Neuronal stem cell (in vitro differentiated cells): ENCODE data around the gene JAG2.
A peak's percentile ranks its signal among the peaks of the same experiment; 100 is the strongest.

Experiments
- DNase-seq: peaks from one replicate; pipeline ENCODE4 v3.0.0-alpha.2; 2013; ENCODE audit warnings: low spot score
- H2AFZ ChIP-seq: one replicate; pipeline ENCODE4 v1.6.1; 2013; ENCODE audit warnings: mild to moderate bottlenecking, low read length, inconsistent platforms
- H2AK5ac ChIP-seq: 2 replicates; pipeline ENCODE4 v1.6.1; 2013; ENCODE audit warnings: low read depth, mild to moderate bottlenecking, inconsistent platforms, low read length, moderate library complexity, mixed read lengths
- H2BK120ac ChIP-seq: 2 replicates; pipeline ENCODE4 v1.6.1; 2013; ENCODE audit warnings: low read depth, mild to moderate bottlenecking, inconsistent platforms, low read length, moderate library complexity, mixed read lengths
- H2BK12ac ChIP-seq: one replicate; pipeline ENCODE4 v1.6.1; 2013; ENCODE audit warnings: low read length, inconsistent platforms
- H2BK15ac ChIP-seq: 2 replicates; pipeline ENCODE4 v1.6.1; 2013; ENCODE audit warnings: mild to moderate bottlenecking, low read length, inconsistent platforms, mixed read lengths
- H2BK5ac ChIP-seq: one replicate; pipeline ENCODE4 v1.6.1; 2013; ENCODE audit warnings: inconsistent platforms, mild to moderate bottlenecking, low read length, moderate library complexity
- H3K14ac ChIP-seq: one replicate; pipeline ENCODE4 v1.6.1; 2013; ENCODE audit warnings: low read length, inconsistent platforms
- H3K18ac ChIP-seq: 2 replicates; pipeline ENCODE4 v1.6.1; 2013; ENCODE audit warnings: low read length, inconsistent platforms
- H3K23ac ChIP-seq: 2 replicates; pipeline ENCODE4 v1.6.1; 2013; ENCODE audit warnings: low read depth, mild to moderate bottlenecking, mixed read lengths, low read length, inconsistent platforms; ENCODE audit not compliant: poor library complexity
- H3K27ac ChIP-seq: replicated peaks from 3 replicates; pipeline ENCODE4 v1.5.1; 2013; ENCODE audit warnings: low read length, inconsistent platforms
- H3K27me3 ChIP-seq, 3 experiments: 2 replicates each; pipeline ENCODE4 v1.6.1; 2013; ENCODE audit warnings: low read length in 3 of 3, mild to moderate bottlenecking in 2 of 3, inconsistent platforms in 1 of 3, low read depth in 1 of 3, mixed read lengths in 1 of 3, moderate library complexity in 1 of 3; ENCODE audit not compliant: control insufficient read depth in 3 of 3, insufficient read depth in 3 of 3
- H3K36me3 ChIP-seq, 2 donors: replicated peaks in 1 of 2; 2 replicates each; pipeline ENCODE4 v1.6.1; 2013; ENCODE audit warnings: low read length in 2 of 2; ENCODE audit not compliant: control insufficient read depth in 2 of 2, insufficient read depth in 2 of 2
- H3K4ac ChIP-seq: 2 replicates; pipeline ENCODE4 v1.6.1; 2013; ENCODE audit warnings: inconsistent platforms, mild to moderate bottlenecking, low read length, moderate library complexity
- H3K4me1 ChIP-seq, 2 donors: 1 replicate in 1 of 2; 2 replicates in 1 of 2; pipeline ENCODE4 v1.6.1; 2013; ENCODE audit warnings: low read length in 2 of 2, low read depth in 1 of 2; ENCODE audit not compliant: control insufficient read depth in 2 of 2, insufficient read depth in 1 of 2
- H3K4me2 ChIP-seq: one replicate; pipeline ENCODE4 v1.6.1; 2013; ENCODE audit warnings: mild to moderate bottlenecking, low read length, inconsistent platforms; ENCODE audit not compliant: insufficient read depth, poor library complexity, severe bottlenecking
- H3K4me3 ChIP-seq, 2 donors: 2 replicates each; pipeline ENCODE4 v1.5.1; 2013; ENCODE audit warnings: low read length in 2 of 2, mild to moderate bottlenecking in 2 of 2, inconsistent platforms in 1 of 2, moderate library complexity in 1 of 2
- H3K79me1 ChIP-seq: one replicate; pipeline ENCODE4 v1.6.1; 2013; ENCODE audit warnings: low read depth, mild to moderate bottlenecking, inconsistent platforms, low read length, moderate library complexity
- H3K9ac ChIP-seq: one replicate; pipeline ENCODE4 v1.6.1; 2013; ENCODE audit warnings: mild to moderate bottlenecking, low read depth, low read length, inconsistent platforms; ENCODE audit not compliant: poor library complexity
- H3K9me3 ChIP-seq, 2 donors: replicated peaks in 1 of 2; 2 replicates each; pipeline versions ENCODE3 to v1.6.1; 2013; ENCODE audit warnings: low read length in 2 of 2, mild to moderate bottlenecking in 2 of 2, inconsistent platforms in 1 of 2, low read depth in 1 of 2, mixed read lengths in 1 of 2, moderate library complexity in 1 of 2; ENCODE audit not compliant: control insufficient read depth in 2 of 2, insufficient read depth in 1 of 2
- H4K8ac ChIP-seq: one replicate; pipeline ENCODE4 v1.6.1; 2013; ENCODE audit warnings: low read depth, mild to moderate bottlenecking, inconsistent platforms, low read length, moderate library complexity
- H4K91ac ChIP-seq: one replicate; pipeline ENCODE4 v1.6.1; 2013; ENCODE audit warnings: low read length, low read depth, mild to moderate bottlenecking, inconsistent platforms; ENCODE audit not compliant: poor library complexity
- WGBS, 2 donors: extraction: QIAGEN DNeasy Blood & Tissue Kit; methylation state at CpG; one replicate each; pipeline ENCODE4 v1.1.7; 2013; ENCODE audit warnings: missing lambda C conversion rate in 2 of 2, mixed read lengths in 1 of 2; ENCODE audit not compliant: insufficient read length in 2 of 2, insufficient replicate concordance in 1 of 2; ENCODE audit errors: extremely low coverage in 2 of 2; 5-methylcytosine and 5-hydroxymethylcytosine counted together

Gene JAG2

DNA sequence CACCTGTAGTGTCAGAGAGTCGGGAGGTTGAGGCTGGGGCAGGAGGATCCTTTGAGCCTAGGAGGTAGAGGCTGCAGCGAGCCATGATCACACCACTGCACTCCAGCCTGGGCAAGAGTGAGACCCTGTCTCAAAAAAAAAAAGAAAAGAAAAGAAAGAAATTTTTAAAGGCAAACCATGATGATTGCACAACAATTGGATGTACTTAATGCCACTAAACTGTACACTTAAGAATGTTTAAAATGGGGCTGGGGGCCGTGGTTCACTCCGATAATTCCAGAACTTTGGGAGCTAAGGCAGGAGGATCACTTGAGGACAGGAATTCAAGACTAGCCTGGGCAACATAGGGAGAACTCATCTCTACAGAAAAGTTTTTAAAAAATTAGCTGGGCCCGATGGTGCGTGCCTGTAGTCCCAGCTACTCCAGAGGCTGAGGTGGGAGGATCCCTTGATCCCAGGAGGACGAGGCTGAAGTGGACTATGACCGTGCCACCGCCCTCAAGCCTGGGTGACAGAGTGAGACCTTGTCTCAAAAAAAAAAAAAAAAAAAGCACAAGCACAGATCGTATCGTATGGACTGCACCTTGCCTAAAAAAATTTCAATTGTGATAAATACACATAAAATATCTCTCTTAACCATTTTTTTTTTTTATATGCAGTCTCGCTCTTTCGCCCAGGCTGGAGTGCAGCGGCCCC is 32.7 kb downstream of the JAG2 start:
- Histone ChIP-seq H3K79me1 (no peaks in the 10 kb centered on the region), H2BK15ac (no peak overlapping the region), H3K36me3 (no peaks in the 10 kb centered on the region), H3K18ac (no peak overlapping the region), H3K4ac (no peak overlapping the region), H3K9me3 (peaks cover 14 to 26% of the 10 kb centered on the region in 2 donors), H3K14ac (no peak overlapping the region), H3K4me1 (no peaks in the 10 kb centered on the region), H2BK12ac (no peak overlapping the region), H3K4me3 (no peak overlapping the region), H3K4me2 (no peak overlapping the region), H2AFZ (no peak overlapping the region), H2BK120ac (no peak overlapping the region), H3K27me3 (no peaks in the 10 kb centered on the region), H2AK5ac (no peak overlapping the region), H4K91ac (no peak overlapping the region), H3K23ac (no peak overlapping the region), H3K27ac (no peak overlapping the region), H4K8ac (peak overlapping the region; percentile 82), H3K9ac (no peak overlapping the region), H2BK5ac (no peak overlapping the region)
- no CpG with 5 or more reads among the region's 14 CpGs for WGBS, 2 donors
- DNase-seq: no peak

DNA sequence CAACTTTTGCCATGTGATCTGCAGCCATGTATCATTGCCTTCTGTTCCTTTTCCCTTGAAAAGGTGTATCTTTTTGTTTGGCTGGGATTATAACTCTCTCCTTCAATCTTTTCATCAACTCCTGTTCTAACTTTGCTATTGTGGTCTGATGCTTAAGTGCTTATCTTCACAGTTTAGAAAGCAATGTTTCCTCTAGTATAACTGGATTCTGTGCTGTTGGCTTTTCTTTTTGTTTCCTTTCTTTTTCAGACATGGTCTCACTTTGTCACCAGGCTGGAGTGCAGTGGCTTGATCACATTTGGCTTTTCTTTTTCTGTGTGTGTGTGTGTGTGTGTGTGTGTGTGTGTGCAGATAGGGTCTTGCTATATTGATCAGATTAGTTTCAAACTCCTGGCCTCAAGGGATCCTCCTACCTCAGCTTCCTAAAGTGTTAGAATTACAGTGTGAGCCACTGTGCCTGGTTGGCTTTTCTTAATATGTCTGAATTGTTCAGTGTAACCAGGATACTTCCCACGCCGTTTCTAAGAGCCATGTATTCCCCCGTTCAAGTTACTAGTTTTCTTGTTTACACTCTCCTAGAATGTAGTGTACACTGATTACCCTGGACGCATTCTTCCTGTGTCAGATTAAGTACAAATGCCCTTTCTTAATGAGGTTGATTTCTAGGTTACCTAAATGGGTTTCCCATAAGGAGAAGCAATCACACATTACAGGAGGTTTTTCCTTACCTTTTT is 35.5 kb downstream of the JAG2 start:
- H2AFZ ChIP-seq: no peak overlapping the region
- H3K4ac ChIP-seq: no peak overlapping the region
- no peaks in the 10 kb centered on the region for H3K36me3 ChIP-seq
- no peak overlapping the region for H3K23ac ChIP-seq
- H3K18ac ChIP-seq: no peak overlapping the region
- WGBS, 2 donors: no CpG with 5 or more reads among the region's 4 CpGs
- no peak overlapping the region for H3K4me3 ChIP-seq
- peaks cover 0 to 12% of the 10 kb centered on the region in 2 donors for H3K9me3 ChIP-seq
- H2AK5ac ChIP-seq: no peak overlapping the region
- H2BK15ac ChIP-seq: no peak overlapping the region
- H3K9ac ChIP-seq: no peak overlapping the region
- H2BK5ac ChIP-seq: no peak overlapping the region
- no peak overlapping the region for H3K27ac ChIP-seq
- H3K79me1 ChIP-seq: no peaks in the 10 kb centered on the region
- H3K27me3 ChIP-seq: no peaks in the 10 kb centered on the region
- H3K4me1 ChIP-seq: no peaks in the 10 kb centered on the region
- DNase-seq: no peak
- H2BK120ac ChIP-seq: no peak overlapping the region
- no peak overlapping the region for H4K8ac ChIP-seq
- no peak overlapping the region for H4K91ac ChIP-seq
- H3K4me2 ChIP-seq: no peak overlapping the region
- H2BK12ac ChIP-seq: no peak overlapping the region
- no peak overlapping the region for H3K14ac ChIP-seq

- Histone ChIP-seq H2AK5ac (no peak overlapping the region), H2BK12ac (no peak overlapping the region), H3K18ac (no peak overlapping the region), H3K4me3 (no peak overlapping the region), H3K36me3 (no peaks in the 10 kb centered on the region), H3K4me1 (no peaks in the 10 kb centered on the region), H3K79me1 (no peaks in the 10 kb centered on the region), H3K14ac (no peak overlapping the region), H3K23ac (no peak overlapping the region), H2AFZ (no peak overlapping the region), H2BK5ac (no peak overlapping the region), H3K9ac (no peak overlapping the region), H3K9me3 (peaks cover 0 to 12% of the 10 kb centered on the region in 2 donors), H3K27ac (no peak overlapping the region), H3K4me2 (no peak overlapping the region), H3K27me3 (peaks cover 0 to 10% (median 3%) of the 10 kb centered on the region in 3 experiments), H2BK120ac (no peak overlapping the region), H4K8ac (no peak overlapping the region), H3K4ac (no peak overlapping the region), H2BK15ac (no peak overlapping the region), H4K91ac (no peak overlapping the region)
- 100% methylated on average over 1 of the region's 2 CpGs; no CpG with 5 or more reads in 1 of the 2 donors for WGBS, 2 donors
- no peak for DNase-seq
Observed at GRCh38 chr14:105131241-105131640, 37.3 kb downstream of the JAG2 start.

DNA sequence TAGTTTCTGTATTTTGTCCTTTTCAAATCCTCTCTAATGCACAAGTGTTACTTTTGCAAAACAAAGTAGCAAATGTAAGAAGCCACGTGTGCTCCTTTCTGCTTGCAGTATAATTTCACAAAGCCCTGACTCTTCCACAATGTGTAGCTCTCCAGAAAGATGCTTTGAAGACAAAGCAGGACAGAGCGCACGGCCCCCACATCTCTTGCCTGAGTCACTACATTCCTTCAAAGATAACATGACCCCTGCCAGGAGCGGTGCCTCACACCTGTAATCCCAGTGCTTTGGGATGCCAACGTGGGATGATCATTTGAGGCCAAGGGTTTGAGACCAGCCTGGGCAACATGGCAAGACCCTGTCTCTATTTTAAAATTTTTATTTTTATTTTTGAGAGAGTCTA is 40.5 kb downstream of the JAG2 start:
- Histone ChIP-seq H2AK5ac (no peak overlapping the region), H2BK5ac (no peak overlapping the region), H2AFZ (no peak overlapping the region), H3K27me3 (peaks cover 0 to 32% (median 3%) of the 10 kb centered on the region in 3 experiments), H3K4me1 (no peaks in the 10 kb centered on the region), H4K8ac (no peak overlapping the region), H3K79me1 (no peaks in the 10 kb centered on the region), H2BK15ac (no peak overlapping the region), H3K14ac (no peak overlapping the region), H3K4me2 (no peak overlapping the region), H3K4ac (no peak overlapping the region), H3K18ac (no peak overlapping the region), H3K23ac (no peak overlapping the region), H2BK12ac (no peak overlapping the region), H4K91ac (no peak overlapping the region), H3K27ac (no peak overlapping the region), H3K9me3 (peaks cover 0 to 12% of the 10 kb centered on the region in 2 donors), H3K9ac (no peak overlapping the region), H2BK120ac (no peak overlapping the region), H3K36me3 (no peaks in the 10 kb centered on the region), H3K4me3 (no peak overlapping the region)
- no peak for DNase-seq
- no CpG with 5 or more reads among the region's 5 CpGs for WGBS, 2 donors
